CD4-positive, alpha-beta T cell treated with Interferon gamma for 1 hour (primary cell): ENCODE measurements around the gene MAGEA9.
"Not testable (repeated sequence)": the region's sequence is repeated elsewhere in the genome, so short reads cannot be mapped to it uniquely, and the experiment has no call there.

Source experiments
- DNase-seq: peaks from one replicate; pipeline ENCODE4 v3.0.0-alpha.2; 2020

Gene MAGEA9

DNA sequence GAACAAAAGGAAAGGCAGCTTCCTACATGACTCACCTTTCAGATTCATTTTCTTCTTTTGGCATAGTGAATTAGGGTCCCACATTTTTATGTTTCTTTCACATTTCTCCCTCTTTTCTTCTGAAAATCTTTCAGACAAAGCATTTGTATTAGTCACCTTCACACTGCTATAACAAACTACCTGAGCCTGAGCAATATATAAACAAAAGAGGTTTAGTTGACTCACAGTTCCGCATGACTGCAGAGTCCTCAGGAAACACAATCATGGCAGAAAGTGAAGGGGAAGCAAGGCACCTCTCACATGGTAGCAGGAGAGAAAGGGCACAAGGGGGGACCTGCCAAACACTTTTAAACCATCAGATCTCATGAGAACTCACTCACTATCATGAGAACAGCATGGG lies 36.9 kb downstream of the MAGEA9 start:
- DNase-seq, result no peak

DNA sequence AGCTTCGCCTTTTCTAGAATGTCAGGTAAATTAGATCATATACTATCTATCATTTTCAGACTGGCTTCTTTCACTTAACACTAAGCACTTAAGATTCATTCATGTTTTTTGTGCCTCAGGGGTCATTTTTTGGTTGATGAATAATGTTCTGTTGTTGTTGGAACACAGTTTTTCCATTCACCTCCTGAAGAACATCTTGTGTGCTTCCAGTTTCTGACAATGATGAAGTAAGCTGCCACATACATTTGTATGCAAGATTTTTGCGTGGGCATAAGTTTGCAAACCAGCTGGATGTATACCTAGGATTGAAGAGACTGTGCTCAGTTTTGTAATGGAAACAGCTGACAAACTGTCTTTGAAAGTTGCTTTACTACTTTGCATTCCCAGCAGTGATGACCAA lies 37.6 kb downstream of the MAGEA9 start:
- DNase-seq, result no peak

DNA sequence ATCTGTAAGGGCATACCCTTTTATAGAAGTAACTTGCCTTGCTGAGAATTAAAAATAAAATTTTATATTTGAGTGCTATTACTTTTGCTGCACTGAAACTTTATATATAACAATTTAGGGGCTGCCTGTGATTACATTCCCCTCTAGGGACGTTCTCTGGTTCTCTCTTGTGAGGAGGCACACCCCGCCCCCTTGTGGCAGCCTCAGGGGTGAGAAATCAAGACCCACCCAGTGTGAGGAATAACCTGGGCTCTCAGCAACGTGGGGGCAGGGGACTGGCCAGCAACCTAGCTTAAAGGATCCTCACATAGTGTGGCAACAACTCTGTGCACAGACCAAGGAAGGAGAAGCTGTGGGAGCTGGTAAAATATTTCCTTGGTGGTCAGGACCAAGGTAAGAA lies 43.7 kb downstream of the MAGEA9 start:
- no peak for DNase-seq

DNA sequence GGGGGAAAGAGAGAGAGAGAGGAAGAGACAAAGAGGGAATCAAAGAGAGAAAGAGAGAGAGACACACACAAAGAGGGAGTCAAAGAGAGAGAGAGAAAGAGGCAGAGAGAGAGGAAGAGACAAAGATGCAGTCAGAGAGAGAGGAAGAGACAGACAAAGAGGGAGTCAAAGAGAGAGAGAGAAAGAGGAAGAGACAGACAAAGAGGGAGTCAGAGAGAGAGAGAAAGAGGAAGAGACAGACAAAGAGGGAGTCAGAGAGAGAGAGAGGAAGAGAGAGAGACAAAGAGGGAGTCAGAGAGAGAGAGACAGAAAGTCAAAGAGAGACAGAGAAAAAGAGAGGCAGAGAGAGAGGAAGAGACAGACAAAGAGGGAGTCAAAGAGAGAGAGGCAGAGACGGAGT lies 45.5 kb downstream of the MAGEA9 start:
- no peak for DNase-seq

DNA sequence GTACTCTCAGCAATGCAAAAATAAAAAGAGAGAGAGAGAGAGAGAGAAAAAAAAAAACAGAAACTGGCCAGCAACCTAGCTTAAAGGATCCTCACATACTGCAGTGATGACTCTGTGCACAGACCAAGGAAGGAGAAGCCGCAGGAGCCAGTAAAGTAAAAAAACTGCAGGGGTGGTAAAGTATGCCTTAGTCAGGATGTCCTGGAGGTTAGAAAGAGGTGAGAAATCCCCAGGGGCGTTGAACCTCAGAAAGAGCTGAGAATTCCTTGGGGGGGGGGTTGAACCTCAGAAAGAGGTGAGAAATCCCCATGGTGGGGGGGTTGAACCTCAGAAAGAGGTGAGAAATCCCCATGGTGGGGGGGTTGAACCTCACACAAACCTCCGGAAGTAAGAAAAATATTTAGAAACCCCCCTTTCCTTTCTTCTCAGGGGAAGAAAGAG lies 48.0 kb downstream of the MAGEA9 start:
- DNase-seq, result peak; percentile 20

DNA sequence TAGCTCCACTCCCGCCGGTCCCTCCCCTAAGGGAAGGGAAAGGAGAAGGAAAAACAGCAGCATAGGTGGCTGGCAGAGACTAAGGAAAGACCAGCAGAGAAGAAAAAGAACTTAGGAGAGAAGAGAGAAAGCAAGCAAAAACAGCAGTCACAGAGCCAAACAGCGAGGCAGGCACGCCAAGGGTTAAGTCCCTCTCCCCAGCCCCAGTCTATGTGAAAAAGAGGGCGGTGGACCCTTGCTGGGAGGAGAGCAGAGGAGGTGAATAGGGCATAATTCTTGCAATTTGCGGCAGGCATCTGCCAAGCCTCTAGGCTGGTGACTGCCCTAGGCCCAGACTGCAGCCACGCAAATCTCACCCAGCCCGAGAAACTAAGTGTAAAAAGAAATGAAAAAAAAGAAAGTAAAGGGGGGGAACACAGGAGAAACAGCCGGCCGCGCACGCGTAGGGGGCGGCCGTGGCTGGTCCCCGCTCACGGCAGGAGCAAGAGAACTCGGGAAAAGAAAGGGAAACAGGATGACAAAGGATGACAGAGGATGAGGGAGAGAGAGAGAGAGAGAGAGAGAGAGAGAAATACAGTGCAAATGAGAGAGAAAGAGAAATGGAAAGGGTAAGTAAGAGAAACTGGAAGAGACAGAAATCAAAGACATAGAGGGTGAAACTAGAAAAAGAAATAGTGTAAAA lies 48.6 kb downstream of the MAGEA9 start:
- no peak for DNase-seq

DNA sequence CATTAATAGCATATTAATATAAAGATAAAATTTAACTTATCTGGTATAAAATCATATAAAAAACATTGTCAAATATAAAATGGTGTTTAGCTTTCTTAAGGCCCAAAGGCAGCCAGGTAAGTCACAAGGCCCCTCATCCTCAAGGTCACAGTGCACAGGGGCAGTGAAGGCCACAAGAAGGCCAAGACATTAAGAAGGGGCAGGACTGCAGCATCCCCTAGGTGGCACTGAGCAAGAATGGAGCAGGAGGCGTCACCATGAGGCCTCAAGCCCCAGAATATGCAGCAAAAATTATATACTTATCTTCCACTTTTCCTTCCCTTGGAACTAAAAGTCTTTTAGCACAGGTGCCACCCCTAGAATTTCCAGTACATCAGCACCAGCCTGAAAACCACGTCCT lies 49.7 kb downstream of the MAGEA9 start:
- no peak for DNase-seq

DNA sequence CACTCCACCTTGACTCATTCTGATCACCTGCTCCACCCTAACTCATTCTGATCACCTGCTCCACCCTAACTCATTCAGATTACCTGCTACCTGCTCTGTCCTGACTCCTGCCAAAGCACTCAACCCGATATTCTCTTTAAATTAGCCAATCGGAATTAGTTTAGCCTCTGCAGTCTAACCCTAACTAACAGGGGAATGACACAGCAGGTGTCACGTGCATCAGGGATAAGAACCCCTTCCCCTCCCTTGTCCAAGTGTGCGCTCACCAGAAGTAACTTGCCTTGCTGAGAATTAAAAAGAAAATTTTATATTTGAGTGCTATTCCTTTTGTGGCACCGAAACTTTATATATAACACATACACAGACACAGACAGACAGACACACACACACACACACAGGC lies 55.0 kb downstream of the MAGEA9 start:
- not testable (repeated sequence) for DNase-seq

DNA sequence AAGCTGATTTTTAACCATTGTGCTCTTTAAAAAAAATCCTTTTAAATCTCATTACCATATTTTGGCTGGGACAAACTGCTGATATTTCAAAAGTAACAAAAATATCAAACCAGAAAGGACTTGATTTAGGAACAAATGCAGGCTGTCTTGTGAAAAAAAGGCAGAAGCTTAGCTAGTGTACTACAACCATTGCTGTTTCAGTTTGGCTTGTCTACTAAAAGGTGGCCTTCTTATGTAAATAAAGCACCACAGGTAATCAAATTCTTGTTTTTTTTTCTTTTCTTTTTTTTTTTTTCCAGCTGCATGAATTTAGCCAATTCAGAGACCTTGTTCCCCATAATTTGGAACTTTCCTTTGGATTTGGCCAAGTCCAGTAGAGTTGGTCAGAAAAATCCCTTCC lies 55.4 kb downstream of the MAGEA9 start:
- no peak for DNase-seq
